H9 (cell line): Measurements from ENCODE around the gene CYP2W1. TPM values are rescaled to one million over a fixed set of nuclear protein-coding genes. Genes with fewer than 3 reads are reported as not detected.

Source experiments
- DNase-seq: peaks from one replicate; pipeline ENCODE4 v3.0.0-alpha.2; 2017
- H2AFZ ChIP-seq: one replicate; pipeline ENCODE4 v1.6.1; 2013; ENCODE audit warnings: mild to moderate bottlenecking, low read length, control low read depth, moderate library complexity
- H2AK5ac ChIP-seq: 2 replicates; pipeline ENCODE4 v1.6.1; 2013; ENCODE audit warnings: low read length, control low read depth, mixed read lengths; ENCODE audit not compliant: insufficient read length
- H2BK120ac ChIP-seq: one replicate; pipeline ENCODE4 v1.6.1; 2013; ENCODE audit warnings: low read depth, mild to moderate bottlenecking, low read length, control low read depth, inconsistent platforms; ENCODE audit not compliant: poor library complexity, severe bottlenecking
- H2BK12ac ChIP-seq: 2 replicates; pipeline ENCODE4 v1.6.1; 2013; ENCODE audit warnings: low read length, control low read depth, mixed read lengths, low read depth; ENCODE audit not compliant: insufficient read length
- H2BK15ac ChIP-seq: 2 replicates; pipeline ENCODE4 v1.6.1; 2013; ENCODE audit warnings: low read depth, low read length, control low read depth
- H2BK20ac ChIP-seq: one replicate; pipeline ENCODE4 v1.6.1; 2013; ENCODE audit warnings: low read depth, mild to moderate bottlenecking, low read length, control low read depth, inconsistent platforms; ENCODE audit not compliant: poor library complexity, severe bottlenecking
- H2BK5ac ChIP-seq: 2 replicates; pipeline ENCODE4 v1.6.1; 2013; ENCODE audit warnings: low read length, control low read depth, mixed read lengths; ENCODE audit not compliant: insufficient read length
- H3K14ac ChIP-seq: 2 replicates; pipeline ENCODE4 v1.6.1; 2013; ENCODE audit warnings: low read length, control low read depth; ENCODE audit not compliant: insufficient read depth
- H3K18ac ChIP-seq: 2 replicates; pipeline ENCODE4 v1.6.1; 2013; ENCODE audit warnings: low read depth, mild to moderate bottlenecking, mixed read lengths, low read length, control low read depth; ENCODE audit not compliant: insufficient read length
- H3K23ac ChIP-seq: 2 replicates; pipeline ENCODE4 v1.6.1; 2013; ENCODE audit warnings: low read length, control low read depth, mixed read lengths, low read depth; ENCODE audit not compliant: insufficient read length
- H3K23me2 ChIP-seq: 2 replicates; pipeline ENCODE4 v1.6.1; 2013; ENCODE audit warnings: low read depth, mild to moderate bottlenecking, mixed read lengths, low read length, control low read depth; ENCODE audit not compliant: insufficient read length, poor library complexity, severe bottlenecking
- H3K27ac ChIP-seq: 2 replicates; pipeline ENCODE4 v1.5.1; 2013; ENCODE audit warnings: low read length, control low read depth, mixed read lengths, low read depth; ENCODE audit not compliant: insufficient read length
- H3K27me3 ChIP-seq: 2 replicates; pipeline ENCODE4 v1.6.1; 2013; ENCODE audit warnings: low read length, control low read depth, inconsistent platforms; ENCODE audit not compliant: insufficient read depth
- H3K4ac ChIP-seq: 2 replicates; pipeline ENCODE4 v1.6.1; 2013; ENCODE audit warnings: low read depth, mild to moderate bottlenecking, control low read depth, inconsistent platforms, low read length, moderate library complexity
- H3K4me1 ChIP-seq: 2 replicates; pipeline ENCODE4 v1.6.1; 2013; ENCODE audit warnings: low read length, control low read depth, inconsistent platforms; ENCODE audit not compliant: insufficient read depth
- H3K4me2 ChIP-seq: 2 replicates; pipeline ENCODE4 v1.6.1; 2013; ENCODE audit warnings: low read length, control low read depth, mixed read lengths; ENCODE audit not compliant: insufficient read length, insufficient read depth
- H3K56ac ChIP-seq: 2 replicates; pipeline ENCODE4 v1.6.1; 2013; ENCODE audit warnings: low read depth, mild to moderate bottlenecking, mixed read lengths, low read length, control low read depth; ENCODE audit not compliant: insufficient read length
- H3K79me1 ChIP-seq: 2 replicates; pipeline ENCODE4 v1.6.1; 2013; ENCODE audit warnings: low read depth, mild to moderate bottlenecking, moderate library complexity, low read length, control low read depth, inconsistent platforms; ENCODE audit not compliant: insufficient read depth, poor library complexity, severe bottlenecking
- H3K79me2 ChIP-seq: 2 replicates; pipeline ENCODE4 v1.6.1; 2013; ENCODE audit warnings: low read length, control low read depth, inconsistent platforms; ENCODE audit not compliant: insufficient read depth
- H3K9ac ChIP-seq: 2 replicates; pipeline ENCODE4 v1.6.1; 2013; ENCODE audit warnings: low read length, control low read depth, mixed read lengths; ENCODE audit not compliant: insufficient read length; ENCODE audit errors: extremely low read depth
- H3K9me3 ChIP-seq: one replicate; pipeline ENCODE4 v1.6.1; 2013; ENCODE audit warnings: low read depth, low read length, inconsistent platforms; ENCODE audit not compliant: control insufficient read depth
- H3T11ph ChIP-seq: one replicate; pipeline ENCODE4 v1.6.1; 2013; ENCODE audit warnings: mild to moderate bottlenecking, low read length, control low read depth, inconsistent platforms
- H4K20me1 ChIP-seq: one replicate; pipeline ENCODE4 v1.6.1; 2013; ENCODE audit not compliant: control insufficient read depth, insufficient read length, insufficient read depth
- H4K5ac ChIP-seq: 2 replicates; pipeline ENCODE4 v1.6.1; 2013; ENCODE audit warnings: low read depth, mild to moderate bottlenecking, mixed read lengths, low read length, control low read depth; ENCODE audit not compliant: insufficient read length
- H4K8ac ChIP-seq: replicated peaks from 2 replicates; pipeline ENCODE4 v1.6.1; 2013; ENCODE audit warnings: low read length, control low read depth, mixed read lengths, low read depth; ENCODE audit not compliant: insufficient read length
- H4K91ac ChIP-seq: 2 replicates; pipeline ENCODE4 v1.6.1; 2013; ENCODE audit warnings: low read depth, mild to moderate bottlenecking, moderate library complexity, mixed read lengths, low read length, control low read depth; ENCODE audit not compliant: insufficient read length
- H3K27ac Mint-ChIP-seq, 3 experiments: 2 replicates in 2 of 3; 3 replicates in 1 of 3; pipeline ENCODE4 v1.8.0; 2020 to 2021; ENCODE audit warnings: mixed read lengths in 3 of 3, mild to moderate bottlenecking in 1 of 3, moderate library complexity in 1 of 3
- H3K27me3 Mint-ChIP-seq: 2 replicates; pipeline ENCODE4 v1.8.0; 2021; ENCODE audit warnings: low read depth, mild to moderate bottlenecking, moderate library complexity, mixed read lengths
- H3K36me3 Mint-ChIP-seq, 3 experiments: 2 replicates in 2 of 3; 3 replicates in 1 of 3; pipeline ENCODE4 v1.8.0; 2020 to 2021; ENCODE audit warnings: low read depth in 3 of 3, mixed read lengths in 3 of 3; ENCODE audit not compliant: insufficient read depth in 1 of 3
- H3K4me1 Mint-ChIP-seq, 2 experiments: 2 replicates each; pipeline ENCODE4 v1.8.0; 2020; ENCODE audit warnings: mixed read lengths in 2 of 2
- H3K4me3 Mint-ChIP-seq, 2 experiments: 2 replicates in 1 of 2; 3 replicates in 1 of 2; pipeline ENCODE4 v1.8.0; 2020 to 2021; ENCODE audit warnings: mild to moderate bottlenecking in 2 of 2, mixed read lengths in 2 of 2, moderate library complexity in 1 of 2
- H3K9me3 Mint-ChIP-seq, 2 experiments: 2 replicates in 1 of 2; 3 replicates in 1 of 2; pipeline ENCODE4 v1.8.0; 2020; ENCODE audit warnings: mild to moderate bottlenecking in 2 of 2, mixed read lengths in 2 of 2, moderate library complexity in 1 of 2
- CTCF ChIP-seq: fragments of 200-600 bp; sonication (generic); conservative IDR thresholded peaks from 3 replicates; pipeline ENCODE4 v1.8.0; 2021; ENCODE audit warnings: antibody characterized with exemption, mild to moderate bottlenecking
- WGBS: extraction: QIAGEN DNeasy Blood & Tissue Kit; methylation state at CpG from one replicate; pipeline ENCODE4 v1.1.7; 2013; ENCODE audit warnings: missing lambda C conversion rate, low lambda C conversion rate, mixed read lengths; ENCODE audit not compliant: insufficient read length; ENCODE audit errors: extremely low coverage; 5-methylcytosine and 5-hydroxymethylcytosine counted together
- total RNA-seq: library from RNA; stranded (reverse); gene quantifications from 2 replicates; pipeline ENCODE4 v1.2.1, GENCODE V29; 2021

The CYP2W1 gene
- total RNA-seq, 1 experiment from 2014 or later: not detected

GRCh38 chr7:1007901-1008300 lies 24.9 kb downstream of the CYP2W1 start:
- Mint-ChIP-seq H3K36me3 (peaks cover 4 to 17% (median 7%) of the 10 kb centered on the region in 3 experiments; a peak in 6 of 7 replicates), H3K4me3 (no peak overlapping the region), H3K27ac (no peak overlapping the region; a peak in 1 of 7 replicates), H3K4me1 (no peaks in the 10 kb centered on the region), H3K9me3 (no peaks in the 10 kb centered on the region; a peak in 2 of 5 replicates), H3K27me3 (no peaks in the 10 kb centered on the region)
- H4K8ac ChIP-seq: no peak overlapping the region
- no peaks in the 10 kb centered on the region for H3K79me2 ChIP-seq
- no peak overlapping the region for H3K4me2 ChIP-seq
- no peak overlapping the region for H2BK15ac ChIP-seq
- H2BK120ac ChIP-seq: no peak overlapping the region
- no peak overlapping the region for H3K18ac ChIP-seq
- H3T11ph ChIP-seq: no peak overlapping the region
- H4K91ac ChIP-seq: no peak overlapping the region
- no peak overlapping the region for H2BK20ac ChIP-seq
- no peak for TF ChIP-seq CTCF
- no peaks in the 10 kb centered on the region for H3K79me1 ChIP-seq
- no peak overlapping the region for H2AK5ac ChIP-seq
- no peak overlapping the region for H3K56ac ChIP-seq
- H3K27ac ChIP-seq: no peak overlapping the region
- H4K20me1 ChIP-seq: no peaks in the 10 kb centered on the region
- no peak overlapping the region for H2AFZ ChIP-seq
- no peaks in the 10 kb centered on the region for H3K27me3 ChIP-seq
- no peak for DNase-seq
- no peaks in the 10 kb centered on the region for H3K9me3 ChIP-seq
- no peak overlapping the region for H3K4ac ChIP-seq
- H2BK5ac ChIP-seq: no peak overlapping the region
- no peak overlapping the region for H3K23ac ChIP-seq
- H3K4me1 ChIP-seq: no peaks in the 10 kb centered on the region
- no peak overlapping the region for H2BK12ac ChIP-seq
- no peaks in the 10 kb centered on the region for H3K23me2 ChIP-seq
- H3K9ac ChIP-seq: no peak overlapping the region
- no peak overlapping the region for H4K5ac ChIP-seq
- WGBS: no CpG with 5 or more reads among the region's 15 CpGs
- no peak overlapping the region; the same call in 1 of the 2 replicates for H3K14ac ChIP-seq
